ENCODE data around the gene RB1. TPM values are rescaled to one million over a fixed set of nuclear protein-coding genes. Genes with fewer than 3 reads are reported as not detected.

The RB1 gene
- total and polyA plus RNA-seq, 3 donors from 2014 or later, result 21.9 to 43.0 (median 38.8) TPM

- no peak for DNase-seq
- no peak for TF ChIP-seq CTCF (IDR thresholded peaks at IDR 0.05)
- TF ChIP-seq POLR2A (IDR thresholded peaks at IDR 0.05), result no peak
- no peaks in the 10 kb centered on the region for H3K9me3 ChIP-seq
- H3K4me1 ChIP-seq, result no peaks in the 10 kb centered on the region
- no peaks in the 10 kb centered on the region for H3K36me3 ChIP-seq (ENCODE audit: low read depth, missing control alignments)
- intact Hi-C loops (cut with DNase I; ENCODE audit: low total_unique reads), result no loop called here
- H3K4me3 ChIP-seq, result no peak overlapping the region
- H3K27ac ChIP-seq, result no peak overlapping the region
- no peaks in the 10 kb centered on the region for H3K27me3 ChIP-seq
- WGBS, 2 donors, result 59 to 85% methylated on average over 4 of the region's 4 CpGs
Observed at GRCh38 chr13:48273346-48273745, 30.2 kb upstream of the RB1 start.

DNA sequence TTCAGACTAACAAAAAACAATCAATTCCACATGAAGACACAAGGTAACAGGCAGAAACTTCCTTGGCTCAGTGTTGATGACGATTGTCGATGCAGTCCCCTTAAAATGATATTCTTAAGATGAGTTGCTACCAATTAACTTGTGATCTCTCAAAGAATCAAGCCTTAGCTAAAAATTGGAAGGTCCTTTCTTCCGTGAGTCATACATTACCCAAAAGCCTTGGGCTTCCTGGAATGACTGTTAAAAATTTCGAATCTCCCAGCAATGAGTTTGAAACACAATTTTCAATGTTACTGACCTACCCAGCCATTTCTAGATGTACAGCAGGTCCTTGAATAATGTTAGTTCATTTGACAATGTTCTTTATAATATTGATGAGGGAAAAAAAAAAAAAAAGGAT is 28.0 kb upstream of the RB1 start:
- no peaks in the 10 kb centered on the region for H3K4me1 ChIP-seq
- DNase-seq, result no peak
- whole genome bisulfite sequencing, 2 donors, result 77 to 83% methylated on average over 4 of the region's 4 CpGs
- H3K27me3 ChIP-seq, result no peaks in the 10 kb centered on the region
- H3K4me3 ChIP-seq, result no peak overlapping the region
- no peaks in the 10 kb centered on the region for H3K36me3 ChIP-seq (ENCODE audit: low read depth, missing control alignments)
- H3K27ac ChIP-seq, result no peak overlapping the region
- TF ChIP-seq POLR2A (IDR thresholded peaks at IDR 0.05) (no peak), CTCF (IDR thresholded peaks at IDR 0.05) (no peak)
- H3K9me3 ChIP-seq, result no peaks in the 10 kb centered on the region
- intact Hi-C loops (cut with DNase I; ENCODE audit: low total_unique reads), result no loop called here

GRCh38 chr13:48278806-48279205 is 24.7 kb upstream of the RB1 start:
- no peak for DNase-seq
- Histone ChIP-seq H3K4me3 (no peak overlapping the region), H3K36me3 (ENCODE audit: low read depth, missing control alignments) (no peaks in the 10 kb centered on the region), H3K27me3 (no peaks in the 10 kb centered on the region), H3K9me3 (no peaks in the 10 kb centered on the region), H3K27ac (no peak overlapping the region), H3K4me1 (no peaks in the 10 kb centered on the region)
- intact Hi-C loops (cut with DNase I; ENCODE audit: low total_unique reads), result no loop called here
- WGBS, 2 donors, result 35 to 55% methylated on average over 2 of the region's 2 CpGs
- TF ChIP-seq POLR2A (IDR thresholded peaks at IDR 0.05), result no peak
- no peak for TF ChIP-seq CTCF (IDR thresholded peaks at IDR 0.05)

DNA sequence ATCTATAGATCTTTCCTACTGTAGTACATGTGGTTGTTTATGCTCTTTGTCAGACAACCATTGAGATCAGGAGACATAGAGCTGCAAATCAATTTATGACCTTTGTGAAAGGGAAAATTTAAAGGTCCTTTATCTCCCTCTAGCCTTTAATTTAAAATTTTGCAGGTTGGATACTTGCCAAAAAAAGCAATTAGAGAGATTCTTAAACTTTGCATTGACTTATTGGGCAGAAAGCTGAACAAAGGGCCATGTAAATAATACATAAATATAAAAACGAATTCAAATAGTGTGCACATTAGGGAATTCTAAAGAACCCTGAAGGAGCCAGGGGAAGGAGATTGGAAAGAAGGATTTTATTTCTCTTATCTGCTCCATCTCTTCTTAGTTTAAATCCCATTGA is 22.0 kb upstream of the RB1 start:
- H3K27me3 ChIP-seq, result no peaks in the 10 kb centered on the region
- 78 to 81% methylated on average over 1 of the region's 1 CpG for WGBS, 2 donors
- no peaks in the 10 kb centered on the region for H3K9me3 ChIP-seq
- H3K4me1 ChIP-seq, result no peaks in the 10 kb centered on the region
- H3K4me3 ChIP-seq, result no peak overlapping the region
- intact Hi-C loops (cut with DNase I; ENCODE audit: low total_unique reads), result no loop called here
- H3K36me3 ChIP-seq (ENCODE audit: low read depth, missing control alignments), result no peaks in the 10 kb centered on the region
- no peak for DNase-seq
- TF ChIP-seq CTCF (IDR thresholded peaks at IDR 0.05) (no peak), POLR2A (IDR thresholded peaks at IDR 0.05) (no peak)
- no peak overlapping the region for H3K27ac ChIP-seq

DNA sequence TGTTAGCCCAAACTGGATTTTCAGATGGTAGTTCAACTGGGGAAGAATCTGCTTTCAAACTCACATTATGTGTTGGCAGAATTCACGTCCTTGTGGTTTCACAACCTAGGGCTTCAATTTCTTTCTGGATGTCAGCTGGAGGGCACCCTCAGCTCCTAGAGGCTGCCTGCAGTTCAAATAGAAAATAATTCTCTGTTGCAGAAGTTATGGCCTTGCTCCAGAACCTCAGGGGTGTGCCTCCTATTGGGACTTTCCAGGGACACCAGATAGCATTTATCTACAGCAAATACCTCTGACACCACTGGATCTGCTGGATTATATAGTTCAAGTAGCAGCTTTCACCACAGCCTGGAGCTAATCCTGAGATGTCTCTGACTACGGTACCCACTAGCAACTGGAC is 11.8 kb upstream of the RB1 start:
- TF ChIP-seq POLR2A (IDR thresholded peaks at IDR 0.05), result no peak
- TF ChIP-seq CTCF (IDR thresholded peaks at IDR 0.05), result no peak
- intact Hi-C loops (cut with DNase I; ENCODE audit: low total_unique reads), result no loop called here
- H3K4me3 ChIP-seq, result no peak overlapping the region
- H3K9me3 ChIP-seq, result no peaks in the 10 kb centered on the region
- H3K36me3 ChIP-seq (ENCODE audit: low read depth, missing control alignments), result no peaks in the 10 kb centered on the region
- H3K27ac ChIP-seq, result no peak overlapping the region
- no peaks in the 10 kb centered on the region for H3K4me1 ChIP-seq
- H3K27me3 ChIP-seq, result no peaks in the 10 kb centered on the region
- WGBS, 2 donors, result 50 to 65% methylated on average over 2 of the region's 2 CpGs
- no peak for DNase-seq
